CD4-positive, alpha-beta T cell treated with Interleukin-4 for 4 hours (primary cell): Measurements from ENCODE around the gene GARIN5B.
A peak's percentile ranks its signal among the peaks of the same experiment; 100 is the strongest.

Source experiments
- DNase-seq: peaks from one replicate; pipeline ENCODE4 v3.0.0-alpha.2; 2020

The GARIN5B gene

GRCh38 chr19:55387736-55388497 is 24.9 kb upstream of the GARIN5B start:
- no peak for DNase-seq

- DNase-seq, result no peak
These were observed 23.5 kb upstream of the GARIN5B start for GRCh38 chr19:55386493-55386971.

GRCh38 chr19:55385724-55386492 is 22.8 kb upstream of the GARIN5B start, which contains the start of gene RPL28:
Gene RPL28, plus strand, starts transcription at chr19:55385932. Its CDS starts 426 bp downstream, at chr19:55386358.
- DNase-seq, result peak; percentile 98

- peak; percentile 97 for DNase-seq
These were observed 22.1 kb upstream of the GARIN5B start for GRCh38 chr19:55384920-55385723.

- no peak for DNase-seq
These were observed 21.3 kb upstream of the GARIN5B start, which contains the start of gene TMEM238 for GRCh38 chr19:55384131-55384919. Gene TMEM238, minus strand, starts transcription at chr19:55384292. Its CDS starts 33 bp downstream, at chr19:55384259.

GRCh38 chr19:55383279-55384130 is 20.4 kb upstream of the GARIN5B start:
- DNase-seq, result no peak

- DNase-seq, result no peak
These were observed 19.5 kb upstream of the GARIN5B start for GRCh38 chr19:55382522-55383054.

GRCh38 chr19:55382013-55382412 is 19.0 kb upstream of the GARIN5B start:
- no peak for DNase-seq

- no peak for DNase-seq
These were observed 16.1 kb upstream of the GARIN5B start for GRCh38 chr19:55379174-55379573.

GRCh38 chr19:55377356-55378131 is 14.5 kb upstream of the GARIN5B start:
- DNase-seq, result no peak

GRCh38 chr19:55376241-55376933 is 13.3 kb upstream of the GARIN5B start, which contains the start of gene TMEM190:
Gene TMEM190, plus strand, starts transcription at chr19:55376826. Its CDS starts 28 bp downstream, at chr19:55376854.
- no peak for DNase-seq

GRCh38 chr19:55373993-55374757 is 11.1 kb upstream of the GARIN5B start:
- no peak for DNase-seq

- no peak for DNase-seq
These were observed 10.4 kb upstream of the GARIN5B start for GRCh38 chr19:55373306-55373992.

- no peak for DNase-seq
These were observed 9.4 kb upstream of the GARIN5B start for GRCh38 chr19:55372316-55373081.

- DNase-seq, result no peak
These were observed 7.4 kb upstream of the GARIN5B start, which contains the start of gene IL11 for GRCh38 chr19:55370305-55370988. Gene IL11, minus strand, starts transcription at chr19:55370463. Its CDS starts 153 bp downstream, at chr19:55370310.

GRCh38 chr19:55369653-55370304 is 6.7 kb upstream of the GARIN5B start:
- no peak for DNase-seq
